ENCODE results near the gene MOSMO. TPM values are rescaled to one million over a fixed set of nuclear protein-coding genes. Genes with fewer than 3 reads are reported as not detected.

Gene MOSMO
- polyA plus RNA-seq, 1 experiment: 15.8 TPM

DNA sequence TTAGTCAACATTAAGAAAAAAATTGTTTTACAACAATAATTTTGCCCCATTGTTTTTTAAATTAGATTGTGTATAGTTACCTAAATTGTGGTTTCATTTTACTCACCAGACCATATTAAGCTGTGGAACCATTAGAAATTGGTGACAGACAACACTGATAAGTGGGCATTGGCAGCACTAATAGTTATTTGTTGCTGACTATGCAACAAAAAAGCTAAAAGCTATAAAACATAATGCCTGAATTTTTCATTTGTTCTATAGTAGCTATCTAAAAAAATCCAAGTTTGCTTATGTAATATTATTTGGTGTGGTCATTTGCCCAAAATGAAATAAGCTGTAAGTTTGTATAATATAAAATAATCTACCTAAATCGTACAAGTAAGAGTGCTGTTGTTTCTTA lies 70.7 kb downstream of the MOSMO start:
- no peak overlapping the region for H3K4me3 ChIP-seq (ENCODE audit: low read depth, low read length)
- H3K9me3 ChIP-seq (ENCODE audit: control insufficient read depth, insufficient read depth, low read length): no peaks in the 10 kb centered on the region
- DNase-seq (ENCODE audit: low read depth, low spot score): no peak
- H3K27ac ChIP-seq (ENCODE audit: low read depth, low read length): no peak overlapping the region
- TF ChIP-seq, protein P1, sequence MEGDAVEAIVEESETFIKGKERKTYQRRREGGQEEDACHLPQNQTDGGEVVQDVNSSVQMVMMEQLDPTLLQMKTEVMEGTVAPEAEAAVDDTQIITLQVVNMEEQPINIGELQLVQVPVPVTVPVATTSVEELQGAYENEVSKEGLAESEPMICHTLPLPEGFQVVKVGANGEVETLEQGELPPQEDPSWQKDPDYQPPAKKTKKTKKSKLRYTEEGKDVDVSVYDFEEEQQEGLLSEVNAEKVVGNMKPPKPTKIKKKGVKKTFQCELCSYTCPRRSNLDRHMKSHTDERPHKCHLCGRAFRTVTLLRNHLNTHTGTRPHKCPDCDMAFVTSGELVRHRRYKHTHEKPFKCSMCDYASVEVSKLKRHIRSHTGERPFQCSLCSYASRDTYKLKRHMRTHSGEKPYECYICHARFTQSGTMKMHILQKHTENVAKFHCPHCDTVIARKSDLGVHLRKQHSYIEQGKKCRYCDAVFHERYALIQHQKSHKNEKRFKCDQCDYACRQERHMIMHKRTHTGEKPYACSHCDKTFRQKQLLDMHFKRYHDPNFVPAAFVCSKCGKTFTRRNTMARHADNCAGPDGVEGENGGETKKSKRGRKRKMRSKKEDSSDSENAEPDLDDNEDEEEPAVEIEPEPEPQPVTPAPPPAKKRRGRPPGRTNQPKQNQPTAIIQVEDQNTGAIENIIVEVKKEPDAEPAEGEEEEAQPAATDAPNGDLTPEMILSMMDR (IDR thresholded peaks at IDR 0.05; ENCODE audit: low read depth, low read length): no peak
- CTCF ChIA-PET: interaction anchor here (0.6 to 5.9 kb wide), 35 partner anchors 8 to 144 kb away, joined by 3 to 365 read pairs (median 13); partner anchors contain the start of genes MOSMO, PDZD9, UQCRC2 and VWA3A
- POLR2A ChIA-PET: interaction anchor here (1.6 kb wide), 1 partner anchor 71 kb away, joined by 9 read pairs; the partner anchor contains the start of gene MOSMO
- H3K27me3 ChIP-seq (ENCODE audit: control insufficient read depth, insufficient read depth, low read length): no peaks in the 10 kb centered on the region

DNA sequence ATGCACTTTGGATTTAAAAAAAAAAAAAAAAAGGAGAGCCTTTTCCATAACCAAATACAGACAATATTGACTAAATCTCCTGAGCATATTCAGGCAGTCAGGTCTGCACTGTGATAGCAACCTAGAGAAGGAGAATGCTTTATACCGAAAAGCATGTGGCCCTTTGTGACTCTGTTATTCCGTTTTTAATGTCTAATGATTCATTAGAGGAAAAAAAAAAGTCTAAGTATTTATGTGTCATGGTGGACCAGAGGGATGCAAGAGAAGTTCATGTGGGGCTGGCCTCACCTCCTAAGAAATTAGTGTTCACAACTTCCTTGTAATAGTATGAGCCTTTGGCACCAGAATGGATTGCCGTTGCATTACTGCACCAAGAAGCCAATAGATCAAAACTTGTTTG lies 73.1 kb downstream of the MOSMO start:
- H3K4me3 ChIP-seq (ENCODE audit: low read depth, low read length): no peak overlapping the region
- no peak for DNase-seq (ENCODE audit: low read depth, low spot score)
- no peaks in the 10 kb centered on the region for H3K9me3 ChIP-seq (ENCODE audit: control insufficient read depth, insufficient read depth, low read length)
- ChIA-PET POLR2A (interaction anchor here (0.6 kb wide), 1 partner anchor 125 kb away, joined by 3 read pairs; no protein-coding TSS in a partner anchor), CTCF (interaction anchor here (2.1 to 5.9 kb wide), 5 partner anchors 73 to 108 kb away, joined by 12 to 365 read pairs (median 66); partner anchors contain the start of genes MOSMO and PDZD9)
- TF ChIP-seq, protein P1 (IDR thresholded peaks at IDR 0.05; ENCODE audit: low read depth, low read length): no peak
- no peak overlapping the region for H3K27ac ChIP-seq (ENCODE audit: low read depth, low read length)
- no peaks in the 10 kb centered on the region for H3K27me3 ChIP-seq (ENCODE audit: control insufficient read depth, insufficient read depth, low read length)

DNA sequence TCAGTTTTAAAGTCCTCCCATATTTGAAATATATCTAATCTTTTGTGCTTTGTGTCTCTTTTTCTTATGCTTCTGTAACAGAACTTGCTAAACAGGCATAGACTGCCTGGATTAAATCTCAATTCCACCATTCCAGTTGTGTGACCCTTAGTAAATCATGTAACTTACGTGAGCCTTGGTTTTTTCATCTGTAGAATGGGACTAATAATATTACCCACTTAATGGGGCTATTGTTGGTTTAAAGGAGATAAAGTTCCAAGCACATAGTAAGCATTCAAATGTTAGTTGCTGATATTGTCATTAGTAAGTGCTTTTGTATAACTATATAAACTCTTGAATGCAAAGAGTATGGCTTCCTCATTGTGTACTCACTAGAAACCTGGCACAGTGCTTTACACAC lies 78.5 kb downstream of the MOSMO start:
- Histone ChIP-seq H3K9me3 (ENCODE audit: control insufficient read depth, insufficient read depth, low read length) (no peaks in the 10 kb centered on the region), H3K27me3 (ENCODE audit: control insufficient read depth, insufficient read depth, low read length) (no peaks in the 10 kb centered on the region), H3K27ac (ENCODE audit: low read depth, low read length) (no peak overlapping the region), H3K4me3 (ENCODE audit: low read depth, low read length) (no peak overlapping the region)
- ChIA-PET POLR2A (no interaction called here), CTCF (interaction anchor here (1.5 kb wide), 1 partner anchor 9 kb away, joined by 7 read pairs; no protein-coding TSS in a partner anchor)
- TF ChIP-seq, protein P1 (IDR thresholded peaks at IDR 0.05; ENCODE audit: low read depth, low read length): no peak
- DNase-seq (ENCODE audit: low read depth, low spot score): no peak

DNA sequence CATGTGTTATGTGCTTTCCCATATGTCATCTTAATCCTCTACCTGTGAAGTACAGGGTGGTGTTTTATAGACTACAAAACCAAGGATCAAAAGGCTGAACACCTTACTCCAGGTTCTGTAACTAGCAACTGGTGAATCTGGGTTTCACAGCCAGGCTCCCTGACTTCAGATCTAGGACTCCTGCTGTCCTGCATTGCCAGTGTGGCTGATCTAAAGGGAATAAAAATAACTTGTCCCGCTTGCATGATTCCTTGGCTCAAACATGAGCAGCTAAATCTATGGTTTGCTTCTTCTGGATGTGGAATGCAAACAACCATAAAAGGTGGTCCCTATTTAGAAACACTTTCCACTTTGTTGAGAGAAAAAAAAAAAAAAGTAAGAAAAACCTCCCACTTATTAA lies 80.7 kb downstream of the MOSMO start:
- Histone ChIP-seq H3K27ac (ENCODE audit: low read depth, low read length) (no peak overlapping the region), H3K27me3 (ENCODE audit: control insufficient read depth, insufficient read depth, low read length) (peaks cover 1% of the 10 kb centered on the region), H3K4me3 (ENCODE audit: low read depth, low read length) (no peak overlapping the region), H3K9me3 (ENCODE audit: control insufficient read depth, insufficient read depth, low read length) (no peaks in the 10 kb centered on the region)
- POLR2A ChIA-PET: no interaction called here
- CTCF ChIA-PET: interaction anchor here (2.6 to 7.6 kb wide), 3 partner anchors 10 to 87 kb away, joined by 13 to 96 read pairs (median 19); partner anchors contain the start of gene PDZD9
- DNase-seq (ENCODE audit: low read depth, low spot score): no peak
- TF ChIP-seq, protein P1 (IDR thresholded peaks at IDR 0.05; ENCODE audit: low read depth, low read length): no peak

DNA sequence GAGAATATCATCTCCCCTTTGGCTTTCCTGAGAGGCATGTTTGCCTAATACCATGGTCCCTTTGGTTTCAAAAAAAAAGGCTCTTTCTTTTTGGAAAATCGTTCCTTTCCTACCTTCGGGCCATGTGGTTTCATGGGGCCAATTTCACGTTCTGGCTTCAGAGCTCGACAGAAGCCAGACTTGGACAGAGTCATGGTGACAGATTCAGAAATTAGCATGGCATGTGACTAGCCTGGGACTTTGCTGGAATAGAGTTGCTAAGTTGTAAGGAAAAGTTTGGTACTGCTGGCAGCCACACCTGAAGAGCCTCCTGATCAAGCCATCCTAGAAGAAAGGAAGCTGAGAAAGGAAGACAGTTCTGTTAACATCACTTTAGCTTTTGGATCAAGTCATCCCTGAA lies 82.0 kb downstream of the MOSMO start:
- ChIA-PET POLR2A (no interaction called here), CTCF (interaction anchor here (0.9 to 7.6 kb wide), 4 partner anchors 9 to 98 kb away, joined by 5 to 96 read pairs (median 16); partner anchors contain the start of gene PDZD9)
- Histone ChIP-seq H3K27ac (ENCODE audit: low read depth, low read length) (no peak overlapping the region), H3K9me3 (ENCODE audit: control insufficient read depth, insufficient read depth, low read length) (no peaks in the 10 kb centered on the region), H3K27me3 (ENCODE audit: control insufficient read depth, insufficient read depth, low read length) (peaks cover 6% of the 10 kb centered on the region), H3K4me3 (ENCODE audit: low read depth, low read length) (no peak overlapping the region)
- DNase-seq (ENCODE audit: low read depth, low spot score): no peak
- TF ChIP-seq, protein P1 (IDR thresholded peaks at IDR 0.05; ENCODE audit: low read depth, low read length): no peak

All from AG04450 (cell line).